ENCODE results near the gene TM9SF3. TPM values are rescaled to one million over a fixed set of nuclear protein-coding genes. Genes with fewer than 3 reads are reported as not detected.
A peak's percentile ranks its signal among the peaks of the same experiment; 100 is the strongest.

TM9SF3 gene
- total and polyA plus RNA-seq, 2 experiments from 2014 or later, result 37.3 to 72.5 TPM

GRCh38 chr10:96579133-96579532 is 7.7 kb downstream of the TM9SF3 start:
- H3K27ac ChIP-seq (ENCODE audit: low read depth), result no peak overlapping the region
- H3K36me3 Mint-ChIP-seq (ENCODE audit: low read depth), result peaks cover 10% of the 10 kb centered on the region; the same call in 2 of the 3 replicates

GRCh38 chr10:96578633-96579032 is 8.2 kb downstream of the TM9SF3 start:
- Mint-ChIP-seq H3K4me3 (no peak overlapping the region), H3K36me3 (ENCODE audit: low read depth) (peaks cover 10% of the 10 kb centered on the region; the same call in 2 of the 3 replicates), H3K9me3 (no peaks in the 10 kb centered on the region), H3K27ac (peak overlapping the region; percentile 26; the same call in 1 of the 2 replicates), H3K27me3 (ENCODE audit: insufficient read depth, low read depth, poor library complexity) (no peaks in the 10 kb centered on the region), H3K4me1 (peaks cover 30% of the 10 kb centered on the region)
- DNase-seq (ENCODE audit: low spot score) (no peak), ATAC-seq (no peak)
- Histone ChIP-seq H3K79me2 (replicated peaks; ENCODE audit: insufficient read depth) (peaks cover 100% of the 10 kb centered on the region), H4K20me1 (replicated peaks; ENCODE audit: insufficient read depth) (peaks cover 67% of the 10 kb centered on the region), H3K4me2 (no peak overlapping the region), H2AFZ (no peak overlapping the region), H3K27me3 (ENCODE audit: insufficient read depth) (no peaks in the 10 kb centered on the region), H3K27ac (ENCODE audit: low read depth) (no peak overlapping the region), H3K4me1 (ENCODE audit: insufficient read depth) (peaks cover 20% of the 10 kb centered on the region), H3K36me3 (ENCODE audit: insufficient read depth) (no peaks in the 10 kb centered on the region), H3K4me3 (no peak overlapping the region), H3K9me2 (ENCODE audit: insufficient read depth) (no peaks in the 10 kb centered on the region), H3F3A (replicated peaks; ENCODE audit: low read depth) (no peaks in the 10 kb centered on the region)
- no peak for TF ChIP-seq ZNF462 (CRISPR knock-in tag; IDR thresholded peaks at IDR 0.05)
- no peak for TF ChIP-seq JUNB (IDR thresholded peaks at IDR 0.05; ENCODE audit: unreplicated experiment)
- no peak for TF ChIP-seq EZH2 (IDR thresholded peaks at IDR 0.05; ENCODE audit: low read depth, unreplicated experiment)
- TF ChIP-seq, protein P1, sequence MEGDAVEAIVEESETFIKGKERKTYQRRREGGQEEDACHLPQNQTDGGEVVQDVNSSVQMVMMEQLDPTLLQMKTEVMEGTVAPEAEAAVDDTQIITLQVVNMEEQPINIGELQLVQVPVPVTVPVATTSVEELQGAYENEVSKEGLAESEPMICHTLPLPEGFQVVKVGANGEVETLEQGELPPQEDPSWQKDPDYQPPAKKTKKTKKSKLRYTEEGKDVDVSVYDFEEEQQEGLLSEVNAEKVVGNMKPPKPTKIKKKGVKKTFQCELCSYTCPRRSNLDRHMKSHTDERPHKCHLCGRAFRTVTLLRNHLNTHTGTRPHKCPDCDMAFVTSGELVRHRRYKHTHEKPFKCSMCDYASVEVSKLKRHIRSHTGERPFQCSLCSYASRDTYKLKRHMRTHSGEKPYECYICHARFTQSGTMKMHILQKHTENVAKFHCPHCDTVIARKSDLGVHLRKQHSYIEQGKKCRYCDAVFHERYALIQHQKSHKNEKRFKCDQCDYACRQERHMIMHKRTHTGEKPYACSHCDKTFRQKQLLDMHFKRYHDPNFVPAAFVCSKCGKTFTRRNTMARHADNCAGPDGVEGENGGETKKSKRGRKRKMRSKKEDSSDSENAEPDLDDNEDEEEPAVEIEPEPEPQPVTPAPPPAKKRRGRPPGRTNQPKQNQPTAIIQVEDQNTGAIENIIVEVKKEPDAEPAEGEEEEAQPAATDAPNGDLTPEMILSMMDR (conservative IDR thresholded peaks at IDR 0.05; ENCODE audit: low read depth in 2 of 2), result no peak

More at GRCh38 chr10:96579133-96579532, 7.7 kb downstream of the TM9SF3 start:
- peaks cover 20% of the 10 kb centered on the region for H3K4me1 ChIP-seq (ENCODE audit: insufficient read depth)
- no peaks in the 10 kb centered on the region for H3K27me3 Mint-ChIP-seq (ENCODE audit: insufficient read depth, low read depth, poor library complexity)
- DNase-seq (ENCODE audit: low spot score) (no peak), ATAC-seq (no peak)
- H3K27me3 ChIP-seq (ENCODE audit: insufficient read depth), result no peaks in the 10 kb centered on the region
- H3K4me3 ChIP-seq, result no peak overlapping the region
- peaks cover 63% of the 10 kb centered on the region for H4K20me1 ChIP-seq (replicated peaks; ENCODE audit: insufficient read depth)
- H3K4me3 Mint-ChIP-seq, result no peak overlapping the region; the same call in 2 of the 3 replicates
- H3K79me2 ChIP-seq (replicated peaks; ENCODE audit: insufficient read depth), result peaks cover 100% of the 10 kb centered on the region
- H3K27ac Mint-ChIP-seq, result no peak overlapping the region
- H3F3A ChIP-seq (replicated peaks; ENCODE audit: low read depth), result no peaks in the 10 kb centered on the region
- no peak overlapping the region for H2AFZ ChIP-seq
- no peaks in the 10 kb centered on the region for H3K9me3 Mint-ChIP-seq
- TF ChIP-seq EZH2 (IDR thresholded peaks at IDR 0.05; ENCODE audit: low read depth, unreplicated experiment) (no peak), CREB1 (CRISPR knock-in tag; IDR thresholded peaks at IDR 0.05; ENCODE audit: low read depth) (no peak), REST (IDR thresholded peaks at IDR 0.05; ENCODE audit: unreplicated experiment) (no peak)
- no peak overlapping the region for H3K4me2 ChIP-seq
- no peaks in the 10 kb centered on the region for H3K36me3 ChIP-seq (ENCODE audit: insufficient read depth)
- H3K9me2 ChIP-seq (ENCODE audit: insufficient read depth), result no peaks in the 10 kb centered on the region
- H3K4me1 Mint-ChIP-seq, result peaks cover 31% of the 10 kb centered on the region

All from GM23338 (cell line).